Right kidney (tissue), 1 donor: ENCODE data around the gene LMF1.

ENCODE experiments used
- DNase-seq: peaks from one replicate; pipeline ENCODE4 v3.0.0-alpha.2; 2016

The LMF1 gene

GRCh38 chr16:808085-808386 lies 162.7 kb downstream of the LMF1 start:
- no peak for DNase-seq

GRCh38 chr16:807347-808084 lies 163.3 kb downstream of the LMF1 start:
- peak; percentile 88 for DNase-seq

- DNase-seq, result no peak
Observed at GRCh38 chr16:805474-805873, 165.3 kb downstream of the LMF1 start.

- DNase-seq, result no peak
Observed at GRCh38 chr16:804193-805048, 166.4 kb downstream of the LMF1 start.

- DNase-seq, result no peak
Observed at GRCh38 chr16:803754-804080, 167.1 kb downstream of the LMF1 start.
